Measurements from ENCODE around the gene CFAP46.
A peak's percentile ranks its signal among the peaks of the same experiment; 100 is the strongest.
"Not testable (repeated sequence)": the region's sequence is repeated elsewhere in the genome, so short reads cannot be mapped to it uniquely, and the experiment has no call there.

Gene CFAP46

DNA sequence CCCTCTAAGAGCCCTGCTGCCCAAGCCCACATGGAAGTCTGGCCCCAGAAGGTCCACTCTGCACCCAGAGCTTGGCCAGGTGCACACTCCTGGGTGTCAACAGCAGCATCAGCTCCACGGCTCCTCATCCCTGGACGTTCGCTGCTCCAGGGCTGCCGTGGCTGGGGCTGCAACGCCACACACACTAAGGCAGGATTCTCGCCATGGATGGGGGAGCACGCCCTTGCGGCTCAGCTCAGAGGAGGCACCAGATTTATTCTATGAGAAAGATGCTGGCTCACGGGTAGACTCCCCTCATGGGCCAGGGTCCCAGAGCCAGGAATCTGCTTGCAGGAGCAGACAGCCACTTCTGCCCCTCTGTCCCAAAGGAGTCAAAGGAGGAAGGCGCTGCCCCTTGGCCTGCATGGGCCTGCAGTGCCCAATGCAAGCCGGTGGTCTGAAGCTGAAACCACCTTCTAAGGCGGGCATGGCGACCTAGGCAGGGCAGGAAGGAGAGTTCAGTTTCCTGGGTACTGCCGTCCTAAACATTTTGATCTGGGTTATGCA is 42.1 kb downstream of the CFAP46 start:
- no peak for DNase-seq (ENCODE audit: low read depth, low spot score)

DNA sequence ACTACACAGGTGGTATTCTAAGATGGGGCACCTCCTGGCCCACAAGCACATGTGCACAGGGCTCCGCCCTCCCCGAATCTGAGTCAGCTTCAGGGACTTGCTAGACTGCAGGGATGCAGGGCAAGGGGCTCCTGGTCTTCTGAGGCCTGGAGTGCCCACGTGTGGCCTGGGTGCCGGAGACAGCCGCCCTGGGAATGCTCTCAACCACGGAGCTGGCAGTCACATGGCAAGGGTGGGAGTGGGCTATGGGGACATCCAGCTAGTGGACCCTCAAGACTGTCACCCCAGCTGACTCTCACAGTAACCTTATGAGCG is 42.7 kb downstream of the CFAP46 start:
- DNase-seq (ENCODE audit: low read depth, low spot score) = no peak

DNA sequence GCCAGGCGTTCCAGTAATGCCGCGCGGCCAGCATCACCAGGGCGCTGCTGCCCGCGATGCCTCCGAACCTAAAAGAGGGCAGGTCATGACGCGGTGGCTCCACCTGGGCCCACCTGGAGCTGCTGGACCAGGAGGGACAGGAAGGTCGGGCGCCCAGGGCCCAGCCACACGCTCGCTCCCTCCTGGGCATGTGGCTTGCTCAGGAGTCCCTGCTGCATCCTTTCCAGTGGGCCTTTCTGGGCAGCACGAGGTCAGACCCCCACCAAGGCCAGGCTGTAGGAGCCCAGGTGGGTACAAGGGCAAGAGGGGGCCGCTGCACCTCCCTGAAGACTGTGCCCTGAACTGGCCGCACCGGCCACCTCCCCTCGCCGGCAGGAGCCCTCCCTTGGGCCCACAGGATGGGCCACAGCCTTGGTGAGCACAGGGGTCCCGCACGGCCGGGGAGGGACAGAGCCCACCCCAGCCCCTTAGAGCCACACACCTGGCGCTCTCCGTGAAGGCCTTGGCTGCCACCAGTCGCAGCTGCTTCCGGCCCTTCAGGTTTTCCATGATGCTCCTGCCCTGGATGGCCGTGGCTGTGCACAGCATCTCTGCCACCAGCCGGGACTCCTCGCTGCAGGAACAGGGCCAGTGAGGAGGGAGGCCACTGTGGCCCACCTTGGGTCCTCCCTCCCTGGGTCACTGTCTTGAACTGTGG is 43.2 kb downstream of the CFAP46 start:
- DNase-seq (ENCODE audit: low read depth, low spot score) = no peak

DNA sequence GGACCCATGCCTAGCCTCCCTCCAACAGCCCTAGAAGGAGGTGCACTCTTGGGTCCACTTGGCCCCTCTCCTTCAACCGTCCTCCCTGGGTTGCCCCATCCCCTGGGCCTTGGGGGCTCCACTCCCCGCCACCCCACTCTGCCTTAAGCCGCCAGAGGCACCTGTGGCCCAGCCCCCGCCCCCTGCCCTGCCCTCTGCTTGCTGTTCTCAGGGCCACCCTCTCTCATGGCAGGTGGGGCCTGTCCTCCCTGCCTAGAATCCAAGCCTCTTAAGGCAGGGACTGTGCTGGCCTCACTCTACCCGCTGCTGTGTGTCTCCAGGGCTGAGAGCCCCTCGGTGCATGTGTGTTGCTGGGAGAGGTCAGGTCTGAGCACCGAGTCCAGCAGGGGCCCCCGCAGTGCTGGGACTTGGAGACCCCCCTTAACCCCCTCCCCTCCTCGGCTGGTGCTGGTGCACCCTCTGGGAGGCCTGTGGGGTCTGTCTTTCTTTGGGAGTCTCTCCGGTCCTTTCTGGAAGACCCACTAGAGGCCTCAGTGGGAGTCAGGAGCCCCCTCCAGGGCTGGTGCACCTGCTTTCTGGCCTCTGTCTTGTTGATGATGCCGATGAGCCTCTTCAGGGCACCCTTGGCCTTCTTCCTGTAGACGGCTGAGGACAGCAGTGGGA is 43.8 kb downstream of the CFAP46 start:
- DNase-seq (ENCODE audit: low read depth, low spot score) = no peak

DNA sequence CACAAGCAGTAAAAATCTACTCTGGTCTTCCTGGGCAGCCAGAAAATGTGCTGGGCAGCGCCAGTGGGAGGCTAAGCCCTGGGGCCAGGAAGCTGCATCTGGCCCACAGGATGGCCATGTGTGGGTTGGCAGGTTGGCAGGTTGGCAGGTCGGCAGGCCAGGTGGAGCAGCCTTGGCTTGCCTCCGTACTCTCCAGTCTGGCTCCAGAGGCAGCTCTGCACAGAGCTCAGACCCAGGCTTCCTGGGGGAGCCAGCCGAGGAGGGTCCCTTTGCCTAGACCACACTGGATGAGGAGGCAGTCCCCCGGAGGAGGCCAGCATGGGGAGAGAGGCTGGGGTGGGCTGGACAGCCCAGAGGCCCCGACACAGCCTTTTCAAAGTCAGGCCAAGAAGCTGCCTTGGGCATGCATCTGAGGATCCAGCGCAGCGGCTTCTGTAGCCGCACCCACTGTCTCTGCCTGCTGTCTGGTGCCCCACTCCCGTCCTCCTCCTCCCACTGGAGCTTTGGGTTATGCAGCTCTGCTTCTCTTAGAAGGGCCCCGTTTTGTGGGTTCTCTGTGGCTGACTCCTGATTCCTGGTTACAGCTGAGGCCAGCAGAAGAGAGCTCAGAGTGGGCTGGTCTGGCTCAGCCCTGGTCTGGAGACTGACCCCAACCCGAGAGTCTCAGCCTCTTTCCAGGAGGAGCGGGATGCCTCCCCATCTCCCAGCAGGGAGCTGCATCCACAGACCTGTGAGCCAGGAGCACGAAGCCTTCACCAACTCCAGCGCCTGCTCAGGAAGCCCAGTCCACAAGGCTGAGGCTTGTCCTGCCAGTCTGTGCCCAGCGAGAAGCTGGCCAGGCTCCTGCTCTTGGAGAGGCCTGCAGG is 44.6 kb downstream of the CFAP46 start:
- DNase-seq (ENCODE audit: low read depth, low spot score) = no peak

DNA sequence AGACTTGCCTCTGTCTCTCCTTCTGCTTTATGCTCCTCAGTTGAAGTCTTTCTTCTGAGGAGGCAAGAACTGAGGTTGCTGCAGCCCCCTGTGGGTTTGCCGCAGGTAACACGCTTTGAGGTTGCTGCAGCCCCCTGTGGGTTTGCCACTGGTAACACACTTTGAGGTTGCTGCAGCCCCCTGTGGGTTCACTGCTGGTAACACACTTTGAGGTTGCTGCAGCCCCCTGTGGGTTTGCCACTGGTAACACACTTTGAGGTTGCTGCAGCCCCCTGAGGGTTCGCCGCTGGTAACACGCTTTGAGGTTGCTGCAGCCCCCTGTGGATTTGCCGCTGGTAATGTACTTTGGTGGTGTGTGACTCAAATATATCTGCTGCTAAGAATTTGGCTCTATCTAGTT is 48.6 kb downstream of the CFAP46 start:
- not testable (repeated sequence) for DNase-seq (ENCODE audit: low read depth, low spot score)

DNA sequence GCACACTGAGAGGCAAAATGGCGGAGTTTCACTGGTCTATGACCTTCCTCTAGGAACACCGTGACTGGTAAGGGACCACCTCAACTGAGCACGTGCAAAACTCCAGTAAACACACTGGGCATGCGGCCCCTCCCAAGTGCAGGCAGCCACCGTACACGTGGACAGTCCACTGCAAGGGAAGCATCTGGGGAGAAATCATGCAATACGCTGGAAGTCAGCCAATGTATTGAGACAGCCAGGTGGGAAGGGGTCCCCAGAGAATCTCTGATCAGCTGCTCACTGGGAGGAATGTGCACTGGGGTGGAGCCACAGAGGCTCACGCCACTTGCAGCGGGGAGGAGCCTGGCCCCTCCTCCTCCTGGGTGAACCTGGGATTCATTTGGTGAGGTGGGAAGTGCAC is 49.3 kb downstream of the CFAP46 start:
- no peak for DNase-seq (ENCODE audit: low read depth, low spot score)

DNA sequence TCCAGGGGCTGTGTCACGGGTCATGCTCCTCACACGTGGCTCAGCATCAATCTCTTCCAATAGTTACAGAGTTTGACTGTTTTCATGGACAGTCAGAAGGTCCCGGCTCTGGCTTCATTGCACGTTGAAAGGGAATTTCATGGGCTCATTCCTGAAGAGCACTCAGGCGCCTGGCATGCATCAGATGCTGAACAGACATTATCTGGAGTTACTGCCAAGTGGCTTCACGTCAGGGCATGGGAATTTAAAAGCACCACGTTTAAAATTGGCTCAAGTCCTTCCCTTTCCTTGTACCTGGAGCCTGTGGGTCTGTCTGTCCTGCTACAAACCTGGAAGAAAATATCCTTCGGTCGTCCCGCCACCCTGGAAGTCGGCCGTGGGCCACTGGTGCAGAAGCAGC is 50.4 kb downstream of the CFAP46 start:
- peak; percentile 63 for DNase-seq (ENCODE audit: low read depth, low spot score)

DNA sequence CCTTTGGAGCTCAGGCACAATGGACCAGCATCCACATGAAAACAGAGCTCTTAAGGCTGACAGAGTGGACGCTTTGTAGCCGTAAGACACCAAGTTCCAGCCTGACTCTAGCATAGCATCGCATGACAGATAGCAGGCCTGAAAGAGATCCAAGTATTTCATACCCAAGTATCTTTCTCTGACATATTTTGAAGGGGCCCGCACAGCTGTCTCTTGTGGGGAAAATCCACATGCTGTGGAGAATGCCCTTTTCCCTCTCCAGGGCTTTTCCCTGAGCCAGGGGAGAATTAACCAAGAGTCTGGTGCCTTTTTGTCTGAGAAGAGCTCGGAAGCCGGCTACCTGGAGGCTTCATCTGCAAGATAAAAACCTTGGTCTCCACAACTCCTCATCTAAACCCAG is 51.0 kb downstream of the CFAP46 start:
- no peak for DNase-seq (ENCODE audit: low read depth, low spot score)

DNA sequence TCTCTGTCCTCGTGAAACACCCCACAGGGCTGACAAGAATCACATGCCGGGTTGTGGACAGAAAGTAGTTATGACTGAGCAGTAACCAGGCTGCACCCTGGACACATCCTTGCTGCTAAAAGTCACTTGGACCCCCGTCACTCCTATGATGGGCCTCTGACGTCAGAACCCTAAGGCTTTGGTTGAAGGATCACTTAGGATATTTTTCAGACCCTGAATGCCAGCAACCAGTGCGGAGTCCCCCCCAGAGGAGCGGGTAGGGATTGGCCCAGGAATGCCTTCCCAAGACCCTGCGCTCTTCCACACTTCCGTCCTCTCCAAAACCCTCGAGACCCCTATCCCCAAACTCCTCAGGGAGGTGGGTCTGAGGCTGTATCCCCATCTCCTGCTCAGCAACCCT is 52.1 kb downstream of the CFAP46 start:
- DNase-seq (ENCODE audit: low read depth, low spot score) = no peak

DNA sequence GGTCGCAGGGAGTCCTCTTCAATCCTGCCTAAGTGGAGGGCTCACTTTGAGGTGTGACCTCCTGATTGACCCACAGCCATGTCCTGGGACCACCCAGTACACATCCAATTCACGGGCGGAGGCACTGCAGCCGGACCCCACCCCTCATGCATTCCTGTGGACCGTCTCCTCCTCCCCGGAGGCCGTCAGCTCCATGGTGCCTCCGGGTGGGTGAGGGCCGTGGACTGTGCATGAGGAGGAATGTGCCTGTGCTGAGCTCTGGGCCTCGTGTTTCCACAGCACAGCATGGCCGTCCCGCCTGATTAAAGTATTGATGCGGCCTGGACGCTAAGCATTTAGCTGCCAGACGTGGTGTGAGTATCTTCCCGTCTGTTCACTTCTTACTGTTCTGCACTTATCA is 52.8 kb downstream of the CFAP46 start:
- DNase-seq (ENCODE audit: low read depth, low spot score) = no peak

DNA sequence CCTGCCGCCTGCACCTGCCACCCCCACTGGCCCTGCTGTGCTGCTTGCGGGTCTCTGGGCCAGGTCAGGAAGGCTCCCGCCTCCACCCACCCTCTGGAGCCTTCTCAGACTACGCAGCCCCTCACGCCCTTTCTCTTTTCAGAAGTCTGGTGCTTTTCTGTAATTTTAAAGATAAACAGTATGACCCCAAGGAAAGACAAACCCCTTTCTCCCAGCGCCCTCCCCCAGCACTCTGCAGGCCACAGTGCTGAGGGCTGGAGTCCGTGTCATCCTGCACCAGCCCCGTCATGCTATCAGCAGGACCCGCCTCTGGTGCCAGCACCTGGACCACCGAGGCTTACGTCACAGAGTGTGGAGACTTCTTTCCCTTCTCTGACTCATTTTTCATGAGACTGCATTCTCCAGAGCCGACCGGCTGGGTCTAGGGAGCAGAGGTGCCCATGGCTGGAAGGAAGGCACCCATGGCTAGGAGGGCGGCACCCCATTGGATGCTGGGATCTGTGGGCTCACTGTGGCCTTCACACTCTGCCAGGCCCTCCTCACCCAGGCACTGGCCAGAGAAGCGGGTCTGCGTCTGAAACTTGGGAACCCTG is 53.4 kb downstream of the CFAP46 start:
- DNase-seq (ENCODE audit: low read depth, low spot score) = no peak

DNA sequence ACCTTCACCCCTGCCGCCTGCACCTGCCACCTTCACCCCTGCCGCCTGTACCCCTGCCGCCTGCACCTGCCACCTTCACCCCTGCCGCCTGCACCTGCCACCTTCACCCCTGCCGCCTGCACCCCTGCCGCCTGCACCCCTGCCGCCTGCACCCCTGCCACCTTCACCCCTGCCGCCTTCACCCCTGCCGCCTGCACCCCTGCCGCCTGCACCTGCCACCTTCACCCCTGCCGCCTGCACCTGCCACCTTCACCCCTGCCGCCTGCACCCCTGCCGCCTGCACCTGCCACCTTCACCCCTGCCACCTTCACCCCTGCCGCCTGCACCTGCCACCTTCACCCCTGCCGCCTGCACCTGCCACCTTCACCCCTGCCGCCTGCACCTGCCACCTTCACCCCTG is 53.9 kb downstream of the CFAP46 start:
- DNase-seq (ENCODE audit: low read depth, low spot score) = not testable (repeated sequence)

DNA sequence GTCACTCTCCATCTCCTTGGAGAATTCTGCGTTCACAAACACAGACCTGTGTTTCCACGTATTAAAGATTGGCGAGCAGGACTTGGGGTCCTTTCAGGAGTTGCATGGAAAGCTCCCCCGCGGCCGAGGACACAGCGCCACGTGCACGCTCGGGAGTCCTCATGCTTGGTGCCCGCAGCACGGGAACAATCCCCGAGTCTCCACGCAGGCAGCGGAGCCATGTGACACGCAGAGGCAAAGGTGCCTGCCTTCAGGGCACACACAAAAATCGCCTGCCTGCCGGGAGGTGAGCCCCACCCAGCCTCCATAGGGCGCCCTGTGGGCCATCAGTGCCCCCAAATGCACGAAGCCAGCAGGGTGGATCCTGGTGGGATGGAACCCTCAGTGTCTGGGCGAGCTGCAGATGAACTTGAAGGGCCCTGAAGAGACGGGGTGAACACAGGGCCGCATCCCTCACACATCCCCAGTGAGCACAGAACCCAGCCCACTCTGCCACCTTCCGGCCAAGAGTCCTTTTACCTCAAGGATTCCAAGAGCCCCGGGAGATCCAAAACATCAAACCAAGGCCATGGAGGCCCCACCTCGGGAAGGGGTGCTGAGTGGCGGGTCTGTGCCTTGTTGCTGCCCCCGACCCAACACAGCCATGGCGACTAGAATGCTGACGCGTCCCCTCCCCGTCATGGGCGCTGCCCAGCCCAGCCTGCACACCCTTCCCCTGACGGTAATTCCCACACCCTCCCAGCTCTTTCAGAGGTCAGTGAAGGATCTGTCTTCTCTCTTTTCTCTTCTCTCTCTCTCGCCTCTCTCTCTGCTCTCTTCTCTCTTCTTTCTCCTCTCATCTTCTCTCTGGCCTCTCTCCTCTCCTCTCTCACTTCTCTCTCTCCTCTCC is 55.9 kb downstream of the CFAP46 start:
- no peak for DNase-seq (ENCODE audit: low read depth, low spot score)

DNA sequence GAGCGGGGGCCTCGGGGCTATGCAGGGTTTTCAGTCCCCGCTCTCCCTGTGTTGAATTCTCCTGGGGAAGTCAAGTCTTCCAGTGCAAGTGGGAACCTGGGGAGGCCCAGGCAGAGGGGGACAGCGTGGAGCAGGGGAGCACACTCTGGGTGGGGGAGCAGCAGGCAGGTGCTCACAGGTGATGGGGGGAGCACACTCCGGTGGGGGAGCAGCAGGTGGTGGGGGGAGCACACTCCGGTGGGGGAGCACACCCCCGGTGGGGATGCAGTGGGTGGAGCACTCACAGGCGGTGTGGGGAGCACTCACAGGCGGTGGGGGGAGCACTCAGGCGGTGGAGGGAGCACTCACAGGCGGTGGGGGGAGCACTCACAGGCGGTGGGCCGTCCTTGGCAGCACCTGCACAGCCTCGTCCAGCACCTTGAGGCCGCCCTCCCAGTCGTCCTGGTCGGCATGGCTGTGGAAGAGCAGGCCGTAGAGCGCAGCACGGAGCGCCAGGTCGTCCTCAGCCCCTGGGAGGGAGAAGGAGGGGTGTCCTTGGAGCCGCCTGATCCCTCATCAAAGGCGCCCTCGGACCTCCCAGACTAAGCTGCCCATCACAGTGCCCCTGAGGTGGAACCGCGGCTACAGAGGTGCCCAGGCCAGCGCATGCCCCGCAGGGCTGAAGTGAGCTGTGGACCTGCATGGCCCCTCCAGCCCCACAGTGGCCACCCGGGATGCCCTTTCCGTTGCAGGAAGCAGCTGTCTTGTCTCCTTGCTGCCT is 56.7 kb downstream of the CFAP46 start:
- no peak for DNase-seq (ENCODE audit: low read depth, low spot score)

DNA sequence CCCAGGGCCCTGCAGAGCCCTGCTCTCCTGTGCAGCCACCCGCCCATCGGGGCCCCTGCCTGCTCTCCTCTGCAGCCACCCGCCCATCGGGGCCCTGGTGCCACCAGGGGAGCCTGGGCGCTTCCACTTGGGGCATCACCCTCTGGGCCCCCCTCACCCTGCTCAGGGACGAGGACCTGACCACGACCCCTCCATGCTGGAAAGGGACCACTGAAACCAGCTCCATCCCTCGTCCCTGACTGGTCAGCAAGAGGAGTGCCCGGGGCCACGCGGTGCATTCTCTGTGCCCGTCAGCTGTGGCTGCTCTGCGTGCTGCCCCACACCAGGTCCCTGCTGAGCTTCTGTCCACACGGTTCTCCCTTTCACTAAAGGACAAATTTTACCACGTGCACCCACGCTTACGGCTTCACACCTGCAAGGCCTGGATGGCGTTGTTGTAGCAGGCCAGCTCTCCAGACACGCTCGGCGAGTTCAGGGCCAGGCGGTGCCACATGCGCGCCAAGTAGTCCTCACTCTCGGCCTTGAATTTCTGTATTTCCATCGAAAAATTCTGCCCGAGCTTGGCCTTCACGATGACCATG is 57.6 kb downstream of the CFAP46 start:
- DNase-seq (ENCODE audit: low read depth, low spot score) = no peak

DNA sequence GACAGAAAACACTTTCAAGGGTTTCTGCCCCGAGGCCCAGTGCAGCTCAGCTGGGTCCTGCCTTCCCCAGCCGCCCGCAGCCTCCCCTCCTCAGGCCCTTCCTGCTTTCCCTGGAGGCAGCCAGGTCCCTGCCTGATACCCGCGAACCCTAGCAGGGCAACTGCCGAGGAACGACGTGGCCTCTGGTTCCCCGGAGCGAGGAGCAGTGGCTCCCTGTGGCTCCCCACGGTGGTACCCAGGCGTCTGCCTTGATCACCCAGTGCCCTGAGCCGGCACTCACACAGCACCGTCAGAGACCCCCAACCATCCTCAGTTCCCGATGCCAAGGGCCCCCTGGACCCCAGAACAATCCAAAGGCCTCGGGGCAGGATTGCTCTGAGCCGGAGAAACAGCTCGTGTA is 58.3 kb downstream of the CFAP46 start:
- DNase-seq (ENCODE audit: low read depth, low spot score) = no peak

DNA sequence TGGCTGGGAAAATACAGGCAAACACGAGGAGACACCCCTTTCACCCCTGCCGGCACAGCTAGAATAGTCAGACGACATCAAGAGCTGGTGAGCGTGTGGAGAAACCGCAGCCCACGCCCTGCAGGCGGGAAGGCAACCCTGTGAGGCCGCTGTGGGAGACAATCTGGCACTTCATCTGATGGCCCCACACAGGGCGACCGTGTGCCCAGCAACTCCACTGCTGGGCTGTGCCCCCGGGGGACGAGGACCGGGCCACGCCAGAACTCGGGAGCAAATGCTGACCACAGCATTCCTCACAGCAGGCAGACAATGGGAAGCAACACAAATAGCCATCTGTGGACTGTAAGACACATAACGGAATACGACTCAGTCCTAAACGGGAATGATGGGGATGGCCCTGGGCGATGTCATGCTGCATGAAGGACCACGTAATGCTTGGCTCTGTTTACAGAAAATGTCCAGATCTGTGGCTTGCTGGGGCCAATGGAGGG is 58.9 kb downstream of the CFAP46 start:
- DNase-seq (ENCODE audit: low read depth, low spot score) = no peak

DNA sequence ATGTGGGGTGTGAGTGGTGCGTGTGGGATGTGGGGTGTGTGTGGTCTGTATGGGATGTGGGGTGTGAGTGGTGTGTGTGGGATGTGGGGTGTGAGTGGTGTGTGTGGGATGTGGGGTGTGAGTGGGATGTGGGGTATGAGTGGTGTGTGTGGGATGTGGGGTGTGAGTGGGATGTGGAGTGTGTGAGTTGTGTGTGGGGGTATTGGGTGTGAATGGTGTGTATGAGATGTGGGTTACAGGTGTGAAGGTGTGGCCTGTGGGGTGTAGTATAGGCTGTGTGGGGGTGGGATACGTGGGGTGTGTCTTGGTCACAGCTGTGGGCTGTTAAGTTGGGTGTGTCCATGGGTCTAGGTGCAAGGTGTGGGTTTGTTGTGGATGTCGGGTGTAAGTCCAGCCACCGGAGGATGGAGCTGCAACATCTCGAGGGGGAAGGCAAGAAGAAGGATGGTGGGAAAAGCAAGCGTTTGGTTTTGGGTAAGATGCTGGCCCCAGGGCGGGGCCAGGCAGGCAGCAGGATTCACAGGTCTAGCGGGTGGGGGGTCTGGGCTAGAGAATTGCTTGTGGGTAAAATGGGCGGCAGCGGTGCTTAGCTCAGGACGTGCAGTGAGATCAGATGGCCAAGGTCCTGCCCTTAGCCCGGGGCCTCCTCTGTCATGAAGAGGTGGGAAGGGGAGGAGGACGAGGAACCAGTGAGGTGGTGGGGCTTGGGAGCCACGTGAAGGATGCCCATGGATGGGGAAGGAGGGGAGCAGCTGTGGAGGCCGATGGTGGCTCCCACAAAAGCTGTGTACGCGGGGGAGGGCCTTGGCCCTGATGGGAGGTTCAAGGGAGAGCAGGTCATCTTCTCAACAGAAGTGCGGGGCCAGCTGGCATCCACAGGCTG is 60.1 kb downstream of the CFAP46 start:
- no peak for DNase-seq (ENCODE audit: low read depth, low spot score)
